ENCODE data around the gene WDR48.
"Not testable (repeated sequence)": the region's sequence is repeated elsewhere in the genome, so short reads cannot be mapped to it uniquely, and the experiment has no call there.

WDR48 gene

GRCh38 chr3:39038165-39038564, 13.7 kb upstream of the WDR48 start:
- no peaks in the 10 kb centered on the region for H3K36me3 Mint-ChIP-seq
- DNase-seq (ENCODE audit: low spot score in 2 of 2), result no peak
- no peak overlapping the region for H3K27ac Mint-ChIP-seq
- peak; percentile 98 for ATAC-seq
- no peak overlapping the region for H3K4me3 Mint-ChIP-seq
- H3K9me3 Mint-ChIP-seq, result peaks cover 12% of the 10 kb centered on the region
- no peaks in the 10 kb centered on the region for H3K4me1 Mint-ChIP-seq

DNA sequence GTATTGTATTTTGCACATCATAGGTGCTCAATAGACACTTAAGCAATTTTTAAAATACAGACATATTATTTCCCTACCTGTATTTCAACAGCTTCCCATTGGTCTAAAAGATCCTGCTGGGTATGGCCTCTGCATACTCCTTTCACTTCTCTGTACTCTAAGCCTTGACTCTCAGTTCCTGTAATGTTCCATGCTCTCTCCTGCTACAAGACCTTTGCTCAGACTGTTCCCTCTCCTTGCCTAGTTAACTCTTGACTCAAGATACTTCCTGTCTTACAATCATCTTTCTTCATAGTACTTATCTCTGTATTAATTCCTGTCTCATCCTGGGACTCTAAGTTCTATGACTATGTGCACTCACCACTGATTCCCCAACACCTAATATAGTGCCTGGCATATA, 1.8 kb upstream of the WDR48 start:
- ATAC-seq (no peak), DNase-seq (ENCODE audit: low spot score in 2 of 2) (no peak)
- Mint-ChIP-seq H3K36me3 (peaks cover 8% of the 10 kb centered on the region), H3K4me3 (no peak overlapping the region), H3K4me1 (peaks cover 21% of the 10 kb centered on the region), H3K27ac (peak overlapping the region; percentile 7), H3K9me3 (no peaks in the 10 kb centered on the region)

GRCh38 chr3:39052583-39052982, 767 bp downstream of the WDR48 start:
- peaks cover 8% of the 10 kb centered on the region for H3K36me3 Mint-ChIP-seq
- ATAC-seq (no peak), DNase-seq (ENCODE audit: low spot score in 2 of 2) (no peak)
- H3K4me1 Mint-ChIP-seq, result peaks cover 38% of the 10 kb centered on the region
- H3K4me3 Mint-ChIP-seq, result peak overlapping the region; percentile 93
- H3K9me3 Mint-ChIP-seq, result no peaks in the 10 kb centered on the region
- H3K27ac Mint-ChIP-seq, result peak overlapping the region; percentile 99

DNA sequence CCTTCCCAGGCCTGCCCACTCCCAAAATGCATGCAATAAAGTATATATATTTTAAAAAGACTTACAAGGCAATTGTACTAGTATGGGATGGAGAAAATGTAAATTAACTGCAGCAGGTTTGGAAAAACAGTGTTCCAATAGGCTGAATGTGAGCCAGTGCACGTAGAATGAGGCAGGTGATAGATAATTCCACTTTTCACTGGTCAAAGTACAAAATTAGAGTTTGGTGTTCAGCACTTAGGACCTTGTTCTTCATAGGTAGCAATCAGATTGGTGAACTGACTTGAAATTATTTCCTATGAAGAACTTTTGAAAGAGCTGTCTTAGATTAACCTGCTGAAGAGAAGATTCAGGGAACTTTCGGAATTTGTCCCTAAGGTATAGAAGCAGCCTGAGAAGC, 1.9 kb downstream of the WDR48 start:
- Mint-ChIP-seq H3K27ac (no peak overlapping the region), H3K4me3 (no peak overlapping the region), H3K36me3 (peaks cover 18% of the 10 kb centered on the region), H3K9me3 (no peaks in the 10 kb centered on the region), H3K4me1 (peaks cover 44% of the 10 kb centered on the region)
- no peak for DNase-seq (ENCODE audit: low spot score in 2 of 2)
- no peak for ATAC-seq

DNA sequence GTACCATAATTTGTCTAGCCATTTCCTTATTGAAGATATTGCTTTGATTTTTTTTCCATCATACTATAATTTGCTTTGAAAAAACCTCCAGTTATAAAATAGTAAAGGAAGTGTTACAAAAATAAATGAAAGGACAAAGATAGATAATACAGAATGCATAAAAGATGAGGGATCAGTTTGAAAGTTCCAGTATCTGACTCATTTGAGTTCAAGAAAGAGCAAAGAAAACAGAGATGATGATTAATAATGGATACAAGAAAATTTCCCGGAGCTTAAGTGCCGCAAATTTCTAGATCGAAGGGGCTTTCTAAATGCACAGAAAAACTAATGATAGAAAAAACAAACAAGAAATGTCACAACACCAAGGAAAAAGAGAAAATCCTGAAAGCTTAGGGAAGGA, 4.3 kb downstream of the WDR48 start:
- no peak for ATAC-seq
- Mint-ChIP-seq H3K4me3 (peak overlapping the region; percentile 50), H3K4me1 (peaks cover 40% of the 10 kb centered on the region), H3K27ac (peak overlapping the region; percentile 56), H3K9me3 (no peaks in the 10 kb centered on the region), H3K36me3 (peaks cover 18% of the 10 kb centered on the region)
- no peak for DNase-seq (ENCODE audit: low spot score in 2 of 2)

DNA sequence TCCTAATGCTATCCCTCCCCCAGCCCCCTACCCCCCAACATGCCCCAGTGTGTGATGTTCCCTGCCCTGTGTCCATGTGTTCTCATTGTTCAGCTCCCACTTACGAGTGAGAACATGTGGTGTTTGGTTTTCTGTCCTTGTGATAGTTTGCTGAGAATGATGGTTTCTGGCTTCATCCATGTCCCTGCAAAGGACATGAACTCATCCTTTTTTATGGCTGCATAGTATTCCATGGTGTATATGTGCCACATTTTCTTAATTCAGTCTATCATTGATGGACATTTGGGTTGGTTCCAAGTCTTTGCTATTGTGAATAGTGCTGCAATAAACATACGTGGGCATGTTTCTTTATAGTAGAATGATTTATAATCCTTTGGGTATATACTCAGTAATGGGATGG, 9.4 kb downstream of the WDR48 start:
- peaks cover 40% of the 10 kb centered on the region for H3K36me3 Mint-ChIP-seq
- H3K9me3 Mint-ChIP-seq; DNase-seq (ENCODE audit: low spot score in 2 of 2); H3K4me3 Mint-ChIP-seq; ATAC-seq; H3K27ac Mint-ChIP-seq: not testable (repeated sequence)
- peaks cover 40% of the 10 kb centered on the region for H3K4me1 Mint-ChIP-seq

DNA sequence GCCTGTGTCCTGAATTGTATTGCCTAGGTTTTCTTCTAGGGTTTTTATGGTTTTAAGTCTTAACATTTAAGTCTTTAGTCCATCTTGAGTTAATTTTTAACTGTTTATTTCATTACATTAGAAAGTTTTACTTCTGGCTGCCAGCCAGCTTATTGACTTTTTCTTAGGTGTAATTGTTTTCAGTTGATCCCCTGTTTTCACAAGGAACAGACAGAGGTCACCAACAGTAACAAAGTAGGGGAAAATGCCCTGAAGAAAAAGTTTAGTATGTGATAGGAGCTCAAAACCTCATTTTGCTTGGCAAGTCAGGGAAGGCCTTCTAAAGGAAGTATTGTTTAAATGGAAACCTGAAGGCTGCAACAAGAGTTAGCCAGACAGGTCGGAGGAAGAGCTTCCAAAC, 10.4 kb downstream of the WDR48 start:
- no peak for DNase-seq (ENCODE audit: low spot score in 2 of 2)
- ATAC-seq, result no peak
- Mint-ChIP-seq H3K4me1 (peaks cover 31% of the 10 kb centered on the region), H3K36me3 (peaks cover 50% of the 10 kb centered on the region), H3K4me3 (no peak overlapping the region), H3K27ac (peak overlapping the region; percentile 54), H3K9me3 (no peaks in the 10 kb centered on the region)

GRCh38 chr3:39063143-39063542, 11.3 kb downstream of the WDR48 start:
- H3K36me3 Mint-ChIP-seq, result peaks cover 55% of the 10 kb centered on the region
- peaks cover 30% of the 10 kb centered on the region for H3K4me1 Mint-ChIP-seq
- no peaks in the 10 kb centered on the region for H3K9me3 Mint-ChIP-seq
- H3K27ac Mint-ChIP-seq, result peak overlapping the region; percentile 52
- no peak overlapping the region for H3K4me3 Mint-ChIP-seq
- ATAC-seq (peak; percentile 85), DNase-seq (ENCODE audit: low spot score in 2 of 2) (no peak)

DNA sequence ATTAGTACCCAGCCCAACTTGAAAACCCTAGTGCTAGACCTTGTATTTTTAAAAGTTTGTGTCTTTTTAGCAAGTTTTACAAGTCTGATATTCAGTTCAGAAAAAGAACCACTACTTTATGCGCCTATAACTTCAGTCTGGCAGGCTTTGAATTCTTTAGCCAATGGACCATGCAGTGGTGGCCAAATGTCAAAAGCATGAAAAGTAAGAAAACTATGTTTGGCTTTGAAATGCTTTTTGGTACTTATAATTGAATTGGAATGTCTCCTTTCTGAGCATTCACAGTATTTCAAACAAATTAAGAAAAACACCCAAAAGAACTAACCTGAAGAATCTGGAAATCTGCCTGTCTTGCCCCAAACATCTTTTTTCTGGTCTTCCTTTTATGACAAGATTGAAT, 12.8 kb downstream of the WDR48 start:
- H3K9me3 Mint-ChIP-seq, result no peaks in the 10 kb centered on the region
- H3K4me3 Mint-ChIP-seq, result no peak overlapping the region
- peaks cover 17% of the 10 kb centered on the region for H3K4me1 Mint-ChIP-seq
- H3K36me3 Mint-ChIP-seq, result peaks cover 65% of the 10 kb centered on the region
- no peak for DNase-seq (ENCODE audit: low spot score in 2 of 2)
- H3K27ac Mint-ChIP-seq, result peak overlapping the region; percentile 38
- no peak for ATAC-seq

DNA sequence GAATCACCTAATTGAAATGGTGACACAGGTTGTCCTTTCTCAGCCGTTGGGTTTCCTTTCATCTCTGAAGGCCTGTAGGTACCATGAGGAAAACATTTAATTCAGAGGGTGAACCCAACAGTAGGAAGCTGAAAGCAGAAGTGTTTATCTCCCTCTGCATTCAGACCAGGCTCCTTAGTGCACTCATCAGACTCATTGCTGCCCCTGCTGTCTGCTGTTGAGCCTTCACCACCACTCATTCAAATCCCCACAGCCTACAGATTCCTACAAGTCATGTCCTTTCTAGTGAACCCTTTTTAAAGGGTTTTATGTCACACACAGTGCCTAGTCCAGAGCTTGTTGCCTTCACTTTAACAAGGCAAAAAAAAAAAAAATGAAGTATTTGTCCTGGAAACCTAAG, 13.4 kb downstream of the WDR48 start:
- H3K36me3 Mint-ChIP-seq, result peaks cover 70% of the 10 kb centered on the region
- DNase-seq (ENCODE audit: low spot score in 2 of 2) (peak in 1 of 2 donors; percentile 58), ATAC-seq (peak; percentile 92)
- H3K9me3 Mint-ChIP-seq, result no peaks in the 10 kb centered on the region
- peaks cover 17% of the 10 kb centered on the region for H3K4me1 Mint-ChIP-seq
- H3K27ac Mint-ChIP-seq, result peak overlapping the region; percentile 38
- no peak overlapping the region for H3K4me3 Mint-ChIP-seq

- DNase-seq (ENCODE audit: low spot score in 2 of 2) (no peak), ATAC-seq (no peak)
- H3K27ac Mint-ChIP-seq, result no peak overlapping the region
- peaks cover 91% of the 10 kb centered on the region for H3K36me3 Mint-ChIP-seq
- H3K4me1 Mint-ChIP-seq, result peaks cover 5% of the 10 kb centered on the region
- no peak overlapping the region for H3K4me3 Mint-ChIP-seq
- H3K9me3 Mint-ChIP-seq, result no peaks in the 10 kb centered on the region
Measured at GRCh38 chr3:39067286-39067685, 15.5 kb downstream of the WDR48 start.

DNA sequence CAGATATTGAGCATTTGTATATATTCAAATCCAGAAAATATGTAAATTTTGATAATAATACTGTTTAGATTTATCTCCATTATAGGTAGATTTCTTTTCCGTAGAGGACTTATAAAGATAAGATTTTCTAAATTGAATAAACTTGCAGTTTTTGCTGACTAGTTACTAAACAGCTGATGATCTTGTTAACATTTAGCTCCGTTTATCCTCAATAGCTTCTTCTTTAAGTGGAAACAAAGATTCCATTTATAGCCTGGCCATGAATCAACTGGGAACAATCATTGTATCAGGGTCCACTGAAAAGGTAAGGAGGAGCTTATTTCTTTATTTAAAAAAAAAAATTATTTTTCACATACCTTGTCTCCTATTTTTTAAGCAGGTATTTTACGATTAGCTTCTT, 16.7 kb downstream of the WDR48 start:
- Mint-ChIP-seq H3K36me3 (peaks cover 100% of the 10 kb centered on the region), H3K9me3 (no peaks in the 10 kb centered on the region), H3K27ac (no peak overlapping the region), H3K4me1 (no peaks in the 10 kb centered on the region), H3K4me3 (no peak overlapping the region)
- ATAC-seq, result no peak
- no peak for DNase-seq (ENCODE audit: low spot score in 2 of 2)

DNA sequence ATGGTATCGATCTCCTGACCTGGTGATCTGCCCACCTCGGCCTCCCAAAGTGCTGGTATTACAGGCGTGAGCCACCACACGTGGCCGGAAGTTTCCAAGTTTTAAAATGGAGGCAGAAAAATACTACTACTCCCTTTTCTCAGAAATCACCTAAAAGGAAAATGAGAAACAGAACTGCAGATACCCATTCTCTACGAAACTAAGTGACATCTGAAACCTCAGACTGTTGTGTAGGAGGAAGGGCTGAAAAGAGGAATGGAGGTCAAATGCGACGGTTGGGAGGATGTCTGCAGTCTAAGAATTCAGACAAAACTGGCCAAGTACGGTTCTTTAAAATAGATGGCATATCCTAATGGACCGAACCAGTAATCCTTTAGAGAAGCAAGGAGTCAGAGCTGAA, 24.1 kb downstream of the WDR48 start:
- Mint-ChIP-seq H3K4me3 (no peak overlapping the region), H3K4me1 (peaks cover 14% of the 10 kb centered on the region), H3K27ac (peak overlapping the region; percentile 72), H3K9me3 (no peaks in the 10 kb centered on the region), H3K36me3 (peaks cover 79% of the 10 kb centered on the region)
- ATAC-seq, result peak; percentile 13
- DNase-seq (ENCODE audit: low spot score in 2 of 2), result no peak

DNA sequence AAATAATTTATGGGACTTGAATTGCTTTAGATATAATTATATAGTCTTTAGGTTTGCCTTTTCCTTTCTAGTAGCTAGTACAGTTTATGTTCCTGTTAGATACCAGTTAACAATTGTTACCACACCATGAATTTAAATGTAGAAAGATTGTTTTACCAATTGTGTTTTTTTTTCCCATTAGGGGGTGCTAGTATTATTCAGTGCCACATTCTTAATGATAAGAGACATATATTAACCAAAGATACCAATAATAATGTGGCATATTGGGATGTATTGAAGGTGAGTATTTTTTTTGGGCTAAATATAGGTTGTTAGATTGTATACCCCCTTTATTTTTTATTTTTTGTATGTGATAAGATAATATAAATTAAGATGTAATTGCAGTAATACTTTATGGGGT, 27.7 kb downstream of the WDR48 start:
- no peak overlapping the region for H3K4me3 Mint-ChIP-seq
- no peak for ATAC-seq
- H3K9me3 Mint-ChIP-seq, result no peaks in the 10 kb centered on the region
- H3K4me1 Mint-ChIP-seq, result peaks cover 29% of the 10 kb centered on the region
- peaks cover 70% of the 10 kb centered on the region for H3K36me3 Mint-ChIP-seq
- DNase-seq (ENCODE audit: low spot score in 2 of 2), result no peak
- no peak overlapping the region for H3K27ac Mint-ChIP-seq

DNA sequence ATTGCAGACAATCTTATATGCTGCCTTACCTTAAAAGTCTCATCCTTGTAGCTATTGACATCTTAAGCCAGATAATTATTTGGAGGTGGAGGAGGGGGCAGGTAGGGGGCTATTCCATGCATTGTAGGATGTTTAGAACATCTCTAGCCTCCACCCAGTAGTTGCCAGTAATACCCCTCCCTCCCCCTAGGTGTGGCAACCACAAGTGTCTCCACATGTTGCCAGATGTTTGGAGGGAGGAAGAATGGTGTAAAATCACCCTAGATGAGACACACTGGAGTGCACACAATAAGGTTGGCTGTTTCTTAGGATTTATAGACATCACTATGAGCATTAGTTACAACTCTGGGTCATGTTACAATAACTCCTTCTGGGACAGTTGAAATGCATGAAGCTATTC, 28.2 kb downstream of the WDR48 start:
- ATAC-seq (no peak), DNase-seq (ENCODE audit: low spot score in 2 of 2) (no peak)
- Mint-ChIP-seq H3K36me3 (peaks cover 70% of the 10 kb centered on the region), H3K4me1 (peaks cover 29% of the 10 kb centered on the region), H3K27ac (peak overlapping the region; percentile 41), H3K4me3 (no peak overlapping the region), H3K9me3 (no peaks in the 10 kb centered on the region)

GRCh38 chr3:39082666-39083313, 31.0 kb downstream of the WDR48 start:
- H3K27ac Mint-ChIP-seq, result peak overlapping the region; percentile 82
- ATAC-seq, result peak; percentile 93
- no peaks in the 10 kb centered on the region for H3K9me3 Mint-ChIP-seq

DNA sequence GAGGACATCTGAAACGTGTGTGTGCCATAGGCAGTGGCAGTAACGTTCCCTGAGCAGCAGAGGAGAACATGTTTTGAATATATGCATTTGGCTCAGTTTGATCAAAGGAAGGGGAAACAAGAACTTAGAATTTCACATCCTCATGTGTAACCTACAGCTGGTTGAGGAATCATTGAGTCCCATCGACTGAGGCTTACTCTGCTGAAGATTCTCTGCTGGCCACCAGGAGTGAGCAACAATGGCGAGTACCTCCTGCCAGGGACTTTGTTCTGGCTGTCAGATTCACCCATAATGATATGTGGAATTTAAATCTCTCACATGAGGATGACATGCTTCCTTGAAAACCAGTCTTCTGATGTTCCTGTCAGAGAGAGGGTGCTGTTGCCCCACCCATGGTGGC, 34.3 kb downstream of the WDR48 start:
- Mint-ChIP-seq H3K9me3 (no peaks in the 10 kb centered on the region), H3K36me3 (peaks cover 88% of the 10 kb centered on the region), H3K27ac (no peak overlapping the region), H3K4me3 (no peak overlapping the region), H3K4me1 (peaks cover 15% of the 10 kb centered on the region)
- ATAC-seq (no peak), DNase-seq (ENCODE audit: low spot score in 2 of 2) (no peak)

More at GRCh38 chr3:39082666-39083313, 31.0 kb downstream of the WDR48 start:
- peaks cover 22% of the 10 kb centered on the region for H3K4me1 Mint-ChIP-seq
- DNase-seq (ENCODE audit: low spot score in 2 of 2), result no peak
- peak overlapping the region; percentile 4 for H3K4me3 Mint-ChIP-seq
- H3K36me3 Mint-ChIP-seq, result peaks cover 70% of the 10 kb centered on the region

Data from stimulated activated effector memory CD8-positive, alpha-beta T cell treated with anti-CD3 and anti-CD28 coated beads, Interleukin-12 subunit alpha, Interleukin-12 subunit beta, amount 100 ng/mL, for 72 hours (primary cell).